GM12891 (cell line): Measurements from ENCODE around the gene KIZ.

Source experiments
- POLR2A ChIP-seq: IDR thresholded peaks from 2 replicates; pipeline ENCODE4 v1.6.1; 2011; ENCODE audit warnings: low read depth, low read length, control low read depth
- POLR2AphosphoS5 ChIP-seq: IDR thresholded peaks from 2 replicates; pipeline ENCODE4 v1.6.1; 2011; ENCODE audit warnings: low read depth, low read length, control low read depth
- TAF1 ChIP-seq: IDR thresholded peaks from 2 replicates; pipeline ENCODE4 v1.6.1; 2011; ENCODE audit warnings: low read depth, low read length, control low read depth

DNA sequence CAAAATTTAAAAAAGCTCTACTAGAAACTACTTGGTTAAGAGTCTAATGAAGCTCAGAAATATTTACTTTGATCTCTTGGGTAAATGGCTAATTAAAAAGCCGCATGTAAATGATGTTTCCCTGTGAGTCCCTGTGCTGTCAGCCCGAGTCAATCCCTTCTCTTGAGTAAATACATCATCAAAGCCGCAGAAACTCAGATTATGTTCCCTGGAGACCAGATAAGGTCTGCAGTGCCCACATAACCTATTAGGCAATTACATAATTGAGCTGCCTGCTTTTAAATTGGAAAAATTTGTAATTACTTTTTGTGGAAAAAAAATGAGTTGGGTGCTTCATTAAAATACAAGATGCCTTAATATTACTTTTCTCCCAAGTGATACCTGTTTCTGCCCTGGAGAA is 83.1 kb downstream of the KIZ start:
- no peak for TF ChIP-seq POLR2A
- TF ChIP-seq POLR2AphosphoS5, result no peak
- no peak for TF ChIP-seq TAF1
